ENCODE measurements around the gene CNTNAP1. TPM values are rescaled to one million over a fixed set of nuclear protein-coding genes. Genes with fewer than 3 reads are reported as not detected.

Gene CNTNAP1
- total RNA-seq, 1 donor from 2014 or later: 12.9 TPM

Small RNAs within 50 kb of the gene (microRNA-seq; reads per million reads assigned to microRNA genes)
- gene MIR6780A: not detected

Other genes with a start within 250 kb of the CNTNAP1 start
- gene ATP6V0A1, start 223.7 kb upstream of the CNTNAP1 start, total RNA-seq: 115 TPM
- 28.8 TPM for gene NAGLU, start 146.3 kb upstream of the CNTNAP1 start, total RNA-seq
- 2.4 TPM for gene HSD17B1, start 129.6 kb upstream of the CNTNAP1 start, total RNA-seq
- 45.2 TPM for gene COASY, start 120.4 kb upstream of the CNTNAP1 start, total RNA-seq
- 26.6 TPM for gene MLX, start 115.4 kb upstream of the CNTNAP1 start, total RNA-seq
- gene PSMC3IP, start 104.8 kb upstream of the CNTNAP1 start, total RNA-seq: 5.9 TPM
- gene RETREG3, start 73.2 kb upstream of the CNTNAP1 start, total RNA-seq: 47.1 TPM
- gene TUBG1, start 72.8 kb upstream of the CNTNAP1 start, total RNA-seq: 23.4 TPM
- 46.8 TPM for gene TUBG2, start 23.2 kb upstream of the CNTNAP1 start, total RNA-seq
- gene PLEKHH3, start 5.5 kb upstream of the CNTNAP1 start, total RNA-seq: 40.3 TPM
- 3.5 TPM for gene CCR10, start 688 bp upstream of the CNTNAP1 start, total RNA-seq
- gene EZH1, start 62.5 kb downstream of the CNTNAP1 start, total RNA-seq: 105 TPM
- gene RAMP2, start 78.7 kb downstream of the CNTNAP1 start, total RNA-seq: 67.5 TPM
- 24.8 TPM for gene VPS25, start 90.9 kb downstream of the CNTNAP1 start, total RNA-seq
- gene WNK4, start 98.1 kb downstream of the CNTNAP1 start, total RNA-seq: 1.4 TPM
- 36.1 TPM for gene COA3, start 116.2 kb downstream of the CNTNAP1 start, total RNA-seq
- gene CNTD1, start 116.3 kb downstream of the CNTNAP1 start, total RNA-seq: 1.1 TPM
- gene BECN1, start 141.8 kb downstream of the CNTNAP1 start, total RNA-seq: 80.9 TPM
- 54.5 TPM for gene PSME3, start 150.9 kb downstream of the CNTNAP1 start, total RNA-seq
- 1.6 TPM for gene AOC2, start 162.0 kb downstream of the CNTNAP1 start, total RNA-seq
- gene AOC3, start 168.7 kb downstream of the CNTNAP1 start, total RNA-seq: 61.7 TPM
- not detected for gene G6PC1, start 218.3 kb downstream of the CNTNAP1 start, total RNA-seq

Measured in sciatic nerve (tissue), 1 donor.